Rectal smooth muscle tissue (tissue), 1 donor: ENCODE results near the gene ALG12.
"Not testable (repeated sequence)": the region's sequence is repeated elsewhere in the genome, so short reads cannot be mapped to it uniquely, and the experiment has no call there.

ENCODE experiments used
- H3K27ac ChIP-seq: one replicate; pipeline ENCODE4 v1.7.0; 2013; ENCODE audit warnings: low read depth, low read length, inconsistent platforms
- H3K27me3 ChIP-seq: one replicate; pipeline ENCODE4 v1.7.0; 2013; ENCODE audit warnings: low read length; ENCODE audit not compliant: control insufficient read depth, insufficient read depth
- H3K36me3 ChIP-seq: one replicate; pipeline ENCODE4 v1.7.0; 2013; ENCODE audit warnings: low read length; ENCODE audit not compliant: control insufficient read depth, insufficient read depth
- H3K4me1 ChIP-seq: one replicate; pipeline ENCODE4 v1.7.0; 2013; ENCODE audit warnings: low read length; ENCODE audit not compliant: control insufficient read depth, insufficient read depth
- H3K4me3 ChIP-seq: one replicate; pipeline ENCODE4 v1.7.0; 2013; ENCODE audit warnings: low read length
- H3K9ac ChIP-seq: one replicate; pipeline ENCODE4 v1.7.0; 2013; ENCODE audit warnings: low read length

The ALG12 gene

GRCh38 chr22:49852898-49853894 is 65.0 kb downstream of the ALG12 start, which contains the start of gene ZBED4:
ZBED4 (plus strand) TSS chr22:49853844; CDS start chr22:49883663, 29,819 bp downstream.
- Histone ChIP-seq H3K9ac (peak within 1 kb of the TSS; percentile 51), H3K27ac (peak within 1 kb of the TSS; percentile 94), H3K4me3 (peak within 1 kb of the TSS; percentile 81), H3K27me3 (peaks cover 10% of the 10 kb centered on the region), H3K4me1 (no peaks in the 10 kb centered on the region), H3K36me3 (no peaks in the 10 kb centered on the region)

GRCh38 chr22:49852568-49852897 is 65.7 kb downstream of the ALG12 start:
- Histone ChIP-seq H3K27ac (peak overlapping the region; percentile 94), H3K27me3 (peaks cover 16% of the 10 kb centered on the region), H3K9ac (peak overlapping the region; percentile 51), H3K4me3 (peak overlapping the region; percentile 70)
- not testable (repeated sequence) for H3K4me1 ChIP-seq, H3K36me3 ChIP-seq

GRCh38 chr22:49850959-49851802 is 67.1 kb downstream of the ALG12 start:
- Histone ChIP-seq H3K9ac (no peak overlapping the region), H3K4me3 (no peak overlapping the region), H3K27ac (no peak overlapping the region), H3K4me1 (no peaks in the 10 kb centered on the region), H3K36me3 (no peaks in the 10 kb centered on the region), H3K27me3 (peaks cover 16% of the 10 kb centered on the region)
